Ramos (cell line): ENCODE data around the gene SDCCAG8.

Experiments
- in situ Hi-C: fragments of 300-500 bp; cut with MboI; formaldehyde crosslinking; loops from one replicate; pipeline ENCODE4 v1.14.3; 2022; ENCODE audit warnings: low sequenced_read_pairs; ENCODE audit not compliant: unreplicated experiment

Gene SDCCAG8

DNA sequence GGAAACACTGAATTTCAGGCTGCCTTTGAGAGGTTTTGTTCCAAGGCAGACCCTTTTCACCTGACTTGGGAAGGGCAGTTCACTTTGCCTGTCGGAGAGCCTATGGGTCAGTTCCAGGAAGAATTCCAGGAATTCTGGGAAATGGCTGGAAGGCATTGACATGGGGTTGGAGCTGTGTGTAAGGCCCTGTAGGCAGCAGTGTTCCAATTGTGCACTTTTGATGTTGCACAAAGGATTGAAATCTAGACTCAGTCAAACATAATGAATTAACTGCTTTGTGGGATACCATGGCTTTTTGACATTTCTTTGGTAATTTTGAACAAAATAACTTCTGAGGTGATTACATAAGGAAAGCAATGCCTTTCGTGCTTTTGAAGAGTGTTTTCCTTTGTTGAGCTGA, 184.6 kb downstream of the SDCCAG8 start:
- in situ Hi-C loops, result no loop called here

DNA sequence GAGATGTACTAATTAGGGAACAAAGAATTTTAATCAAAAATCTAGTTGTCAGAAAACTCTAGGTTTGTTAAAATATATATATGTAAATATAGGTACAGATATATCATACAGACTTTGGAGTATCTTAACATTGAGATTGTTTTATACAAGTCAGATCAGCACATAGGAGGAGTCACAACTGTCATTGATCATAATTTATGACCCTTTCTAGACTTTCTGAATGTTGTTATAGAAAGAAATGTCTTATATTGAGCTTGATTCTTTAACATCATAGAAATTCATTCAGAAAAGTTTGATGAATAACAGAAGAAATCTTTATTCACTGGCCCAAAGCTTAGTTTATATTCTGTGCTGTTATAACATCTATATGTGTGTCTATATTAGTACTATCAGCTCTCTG, 185.8 kb downstream of the SDCCAG8 start:
- in situ Hi-C loops, result no loop called here

- in situ Hi-C loops, result no loop called here
Observed at GRCh38 chr1:243443557-243443956, 187.7 kb downstream of the SDCCAG8 start.

DNA sequence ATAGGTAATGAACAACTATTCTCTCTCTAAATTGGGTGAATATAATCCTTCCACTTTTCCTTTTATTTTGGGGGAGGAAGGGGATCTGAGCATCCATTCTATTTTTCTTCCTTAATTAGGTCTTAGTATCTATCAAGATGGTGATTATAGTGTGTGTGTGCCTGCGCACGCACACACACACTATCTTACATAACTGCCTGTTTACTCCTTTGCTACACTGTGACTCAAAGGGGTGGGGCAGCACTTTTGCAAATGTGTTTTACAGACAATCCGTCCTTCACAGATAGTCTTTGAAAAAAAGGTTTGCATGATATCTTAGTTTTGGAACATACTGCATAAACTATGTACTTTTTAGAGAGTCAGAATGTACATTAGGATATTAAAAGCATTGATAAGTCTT, 191.5 kb downstream of the SDCCAG8 start:
- in situ Hi-C loops, result no loop called here

DNA sequence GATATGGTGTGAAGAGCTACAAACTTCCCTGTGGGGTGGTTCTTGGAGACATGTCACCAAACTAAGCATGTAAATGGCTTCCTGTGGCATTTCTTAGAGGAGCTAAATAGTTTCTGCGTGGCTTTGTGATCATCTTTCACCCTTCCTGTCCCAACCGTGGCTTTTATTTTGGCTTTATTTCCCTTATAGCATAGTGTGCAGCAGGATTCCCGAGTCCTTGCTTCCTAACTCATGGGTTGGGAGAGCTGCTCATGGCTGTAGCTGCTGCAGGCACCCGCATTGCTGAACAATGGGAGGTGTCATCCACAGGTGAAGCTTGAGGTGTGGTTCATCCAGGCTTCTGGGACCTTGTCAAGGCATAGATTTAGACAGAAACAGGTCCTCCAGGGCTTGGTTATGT, 192.0 kb downstream of the SDCCAG8 start:
- in situ Hi-C loops, result no loop called here

DNA sequence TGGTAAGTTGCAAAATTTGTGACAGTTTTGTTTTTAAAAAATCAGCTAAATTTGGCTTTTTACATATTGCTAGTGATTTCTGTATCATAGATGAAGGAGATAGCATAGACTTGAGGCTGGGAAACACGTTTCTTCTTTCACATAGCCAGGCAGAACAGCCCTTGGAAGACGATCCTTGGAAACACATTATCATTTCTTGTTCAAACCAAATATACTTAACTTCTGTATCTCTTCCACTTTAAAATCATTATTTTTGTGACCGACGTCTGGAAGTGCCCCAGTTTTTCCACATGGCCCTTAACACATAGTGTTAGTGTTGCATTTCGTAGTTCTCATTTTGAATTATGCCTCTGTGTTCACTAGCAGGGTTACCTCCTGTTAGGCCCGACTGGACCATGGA, 193.5 kb downstream of the SDCCAG8 start:
- in situ Hi-C loops, result no loop called here

GRCh38 chr1:243452092-243452491, 196.3 kb downstream of the SDCCAG8 start:
- in situ Hi-C loops, result no loop called here

- in situ Hi-C loops, result no loop called here
Observed at GRCh38 chr1:243454328-243454997, 198.6 kb downstream of the SDCCAG8 start.

- in situ Hi-C loops, result no loop called here
Observed at GRCh38 chr1:243455760-243456651, 200.2 kb downstream of the SDCCAG8 start.

DNA sequence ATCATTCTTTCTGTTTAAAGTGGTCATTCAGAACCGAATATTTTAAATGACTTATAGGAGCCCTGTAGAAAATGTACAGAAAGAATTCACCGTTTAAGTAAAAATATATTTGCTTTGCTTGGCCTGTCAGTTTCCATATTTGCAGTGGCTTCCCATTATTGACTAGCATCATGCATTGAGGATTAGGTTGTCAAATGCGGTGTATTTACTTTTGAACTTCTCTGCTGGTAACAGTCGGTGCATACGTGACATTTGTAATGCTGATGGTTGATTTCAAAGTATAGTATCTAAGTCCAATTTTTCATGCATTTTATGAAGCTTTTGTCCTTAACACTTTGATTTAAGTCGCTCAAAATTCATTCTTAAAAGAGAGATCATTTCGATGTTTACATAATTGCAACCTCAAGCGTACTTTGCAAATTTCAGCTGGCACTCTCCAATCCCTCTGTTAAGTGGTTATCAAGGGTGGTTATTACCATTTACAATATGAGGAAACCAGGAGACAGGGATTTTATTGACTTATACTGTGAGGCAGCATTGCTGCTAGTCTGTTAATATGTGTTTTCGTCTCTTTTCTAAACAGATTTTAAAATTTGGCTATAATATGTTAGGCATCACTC, 201.6 kb downstream of the SDCCAG8 start:
- in situ Hi-C loops, result no loop called here

DNA sequence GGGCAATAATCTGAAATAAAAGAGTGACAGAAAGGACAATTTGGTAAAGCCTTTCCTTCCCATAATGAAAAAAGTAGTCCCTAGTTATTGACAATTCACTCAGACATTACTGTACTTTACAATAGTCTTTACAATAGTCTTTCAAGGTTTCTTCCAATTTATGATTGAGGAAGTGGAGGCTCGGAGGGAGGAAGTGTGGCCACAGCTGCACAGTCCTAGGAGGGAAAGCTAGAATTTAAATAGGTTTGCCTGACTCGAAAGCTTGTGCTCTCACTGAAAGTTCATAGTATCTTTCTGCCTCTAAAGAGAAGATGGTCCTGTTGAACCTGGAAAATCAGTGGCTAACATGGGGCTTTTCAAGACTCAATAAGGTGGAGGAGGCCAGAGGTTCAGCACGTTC, 203.2 kb downstream of the SDCCAG8 start:
- in situ Hi-C loops, result no loop called here

DNA sequence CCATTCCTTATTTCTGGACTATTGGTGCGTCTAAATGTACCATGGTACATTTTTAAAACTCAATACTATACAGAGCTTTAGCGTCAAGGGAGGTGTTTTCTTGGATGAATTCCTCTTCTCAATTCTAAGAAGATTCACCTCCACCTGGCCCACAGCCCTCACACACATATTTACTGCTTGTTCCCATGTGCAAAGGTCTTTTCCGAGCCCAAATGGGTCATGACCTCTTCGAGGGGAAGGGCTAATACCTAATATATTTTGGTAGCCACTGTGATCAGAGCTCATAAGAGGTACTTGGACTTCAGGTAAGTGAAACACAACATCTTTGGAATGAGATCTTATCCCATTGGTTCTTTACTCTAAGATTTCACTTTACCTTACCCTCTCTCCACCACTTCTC, 205.9 kb downstream of the SDCCAG8 start:
- in situ Hi-C loops, result no loop called here

GRCh38 chr1:243462929-243463697, 207.3 kb downstream of the SDCCAG8 start:
- in situ Hi-C loops, result no loop called here

GRCh38 chr1:243465081-243465480, 209.2 kb downstream of the SDCCAG8 start:
- in situ Hi-C loops, result no loop called here

GRCh38 chr1:243465738-243466137, 209.9 kb downstream of the SDCCAG8 start:
- in situ Hi-C loops, result no loop called here

DNA sequence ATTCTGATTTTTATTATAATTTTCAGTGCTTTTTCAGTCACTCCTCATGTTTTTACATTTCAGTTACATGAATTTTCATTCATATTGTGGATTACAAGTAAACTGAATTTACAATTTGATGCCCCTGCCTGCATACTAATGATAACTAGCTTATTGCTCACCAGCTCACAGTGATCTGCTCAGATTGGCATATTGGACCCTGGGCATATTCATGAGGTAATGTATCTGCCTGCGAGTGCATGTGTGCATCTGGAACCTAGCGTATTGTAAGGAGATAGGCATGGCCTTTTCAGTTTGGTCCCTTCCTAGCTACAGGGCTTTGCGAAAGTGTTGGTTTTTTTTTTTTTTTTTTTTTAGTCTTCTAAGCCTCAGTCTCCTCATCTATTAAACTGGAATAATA, 213.7 kb downstream of the SDCCAG8 start:
- in situ Hi-C loops, result no loop called here

GRCh38 chr1:243470502-243470901, 214.7 kb downstream of the SDCCAG8 start:
- in situ Hi-C loops, result no loop called here

- in situ Hi-C loops, result no loop called here
Observed at GRCh38 chr1:243471026-243471685, 215.3 kb downstream of the SDCCAG8 start.

DNA sequence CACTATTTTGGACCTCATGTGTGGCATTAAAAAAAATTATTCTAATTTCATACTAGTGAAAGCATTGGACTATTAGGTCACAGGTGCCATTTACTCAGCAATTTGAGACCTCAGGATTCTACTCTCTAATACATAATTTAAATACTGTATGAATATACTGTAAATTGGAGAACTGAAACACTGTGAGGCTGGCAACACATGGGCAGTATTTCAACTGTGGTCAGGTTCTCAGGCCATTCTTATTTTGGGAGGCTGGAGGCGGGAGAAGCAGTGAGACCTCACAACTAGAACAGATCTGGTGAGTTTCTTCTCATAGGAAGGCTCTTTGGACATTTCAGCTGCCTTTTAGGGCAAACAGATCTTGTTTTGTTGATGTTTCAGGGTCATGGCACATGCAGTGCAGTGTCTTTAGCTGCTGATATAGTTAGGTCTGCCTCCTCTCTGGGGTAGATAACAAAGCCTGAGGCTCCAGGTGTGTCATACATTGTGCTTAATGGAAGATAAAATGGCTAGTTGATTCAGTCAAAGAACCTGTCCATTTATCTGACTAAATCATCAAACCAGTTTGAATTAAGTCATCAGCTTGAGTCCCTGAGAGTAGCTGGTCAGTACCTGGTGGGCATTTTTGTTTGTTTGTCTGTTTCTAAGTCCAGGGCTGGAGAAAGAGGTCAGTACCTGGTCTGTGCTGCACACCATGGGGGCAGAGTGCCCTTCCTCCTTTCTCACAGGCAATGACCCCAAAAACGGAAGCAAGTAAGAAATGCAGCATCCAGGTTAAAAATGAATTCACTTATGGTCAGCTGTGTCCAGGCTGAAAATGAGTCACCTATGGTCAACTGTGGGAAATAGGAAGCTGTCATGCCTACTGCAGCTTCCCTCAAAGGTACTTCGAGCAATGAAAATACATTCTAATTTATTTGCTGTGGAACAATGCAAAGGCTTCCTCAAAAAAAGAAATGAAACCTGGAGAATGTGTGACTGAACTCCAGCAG, 216.2 kb downstream of the SDCCAG8 start:
- in situ Hi-C loops, result no loop called here
